ENCODE data around the gene FOXN1.

DNA sequence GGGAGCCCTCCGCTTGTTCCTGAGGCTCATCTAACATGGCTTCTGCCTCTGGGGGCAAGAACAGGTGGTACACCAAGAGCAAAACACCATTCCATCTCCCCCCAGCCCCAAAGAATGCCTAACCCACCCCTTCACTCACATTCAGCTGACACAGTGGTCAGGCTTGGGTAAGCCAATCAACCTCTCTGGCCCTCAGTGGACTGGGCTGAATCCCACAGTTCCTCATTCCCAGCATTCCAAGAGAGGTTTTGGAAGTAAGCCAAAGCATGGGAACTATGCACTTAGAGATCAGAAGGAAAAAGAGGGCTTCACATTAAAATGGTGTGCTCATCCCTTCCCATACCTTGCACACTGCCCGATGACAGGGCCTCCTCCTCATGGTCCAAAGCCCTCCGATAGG lies 57.3 kb downstream of the FOXN1 start:
- TF ChIP-seq, protein P1, sequence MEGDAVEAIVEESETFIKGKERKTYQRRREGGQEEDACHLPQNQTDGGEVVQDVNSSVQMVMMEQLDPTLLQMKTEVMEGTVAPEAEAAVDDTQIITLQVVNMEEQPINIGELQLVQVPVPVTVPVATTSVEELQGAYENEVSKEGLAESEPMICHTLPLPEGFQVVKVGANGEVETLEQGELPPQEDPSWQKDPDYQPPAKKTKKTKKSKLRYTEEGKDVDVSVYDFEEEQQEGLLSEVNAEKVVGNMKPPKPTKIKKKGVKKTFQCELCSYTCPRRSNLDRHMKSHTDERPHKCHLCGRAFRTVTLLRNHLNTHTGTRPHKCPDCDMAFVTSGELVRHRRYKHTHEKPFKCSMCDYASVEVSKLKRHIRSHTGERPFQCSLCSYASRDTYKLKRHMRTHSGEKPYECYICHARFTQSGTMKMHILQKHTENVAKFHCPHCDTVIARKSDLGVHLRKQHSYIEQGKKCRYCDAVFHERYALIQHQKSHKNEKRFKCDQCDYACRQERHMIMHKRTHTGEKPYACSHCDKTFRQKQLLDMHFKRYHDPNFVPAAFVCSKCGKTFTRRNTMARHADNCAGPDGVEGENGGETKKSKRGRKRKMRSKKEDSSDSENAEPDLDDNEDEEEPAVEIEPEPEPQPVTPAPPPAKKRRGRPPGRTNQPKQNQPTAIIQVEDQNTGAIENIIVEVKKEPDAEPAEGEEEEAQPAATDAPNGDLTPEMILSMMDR (conservative IDR thresholded peaks at IDR 0.05; ENCODE audit: low read length) = no peak
- TF ChIP-seq EZH2phosphoT487 (IDR thresholded peaks at IDR 0.05; ENCODE audit: borderline replicate concordance) = no peak

Measured in Loucy (cell line).